H1 (cell line): ENCODE measurements around the gene WDR33.

Experiments
- CBX5 ChIP-seq: fragments of 300-800, 300-1000 bp; sonication (generic); IDR thresholded peaks from 2 replicates; pipeline ENCODE4 v1.7.1; 2016; ENCODE audit warnings: antibody characterized with exemption, low read length, low read depth
- CEBPB ChIP-seq: IDR thresholded peaks from 2 replicates; pipeline ENCODE4 v1.6.1; 2012; ENCODE audit warnings: low read depth, low read length
- CHD1 ChIP-seq: IDR thresholded peaks from 2 replicates; pipeline ENCODE4 v1.6.1; 2012; ENCODE audit warnings: low read depth, low read length, improper control_type of control experiment
- CTBP2 ChIP-seq: IDR thresholded peaks from 2 replicates; pipeline ENCODE4 v1.7.0; 2011; ENCODE audit warnings: borderline replicate concordance, mild to moderate bottlenecking, moderate library complexity, mixed read lengths, low read length; ENCODE audit not compliant: insufficient read depth, insufficient read length
- EGR1 ChIP-seq: IDR thresholded peaks from 2 replicates; pipeline ENCODE4 v1.6.1; 2011; ENCODE audit warnings: low read depth, low read length, borderline replicate concordance
- JUN ChIP-seq: IDR thresholded peaks from 2 replicates; pipeline ENCODE4 v1.6.1; 2011; ENCODE audit warnings: low read depth, mild to moderate bottlenecking, improper control_type of control experiment, low read length
- JUND ChIP-seq: IDR thresholded peaks from 2 replicates; pipeline ENCODE4 v1.6.1; 2011; ENCODE audit warnings: mild to moderate bottlenecking, improper control_type of control experiment, low read length
- POLR2AphosphoS5 ChIP-seq: IDR thresholded peaks from 2 replicates; pipeline ENCODE4 v1.6.1; 2011; ENCODE audit warnings: low read depth, low read length
- RBBP5 ChIP-seq: IDR thresholded peaks from 2 replicates; pipeline ENCODE4 v1.7.1; 2012; ENCODE audit warnings: low read depth, mild to moderate bottlenecking, inconsistent platforms, low read length, moderate library complexity, borderline replicate concordance
- TAF1 ChIP-seq: IDR thresholded peaks from 2 replicates; pipeline ENCODE4 v1.6.1; 2011; ENCODE audit warnings: mild to moderate bottlenecking, low read depth, low read length
- TBP ChIP-seq: IDR thresholded peaks from 2 replicates; pipeline ENCODE4 v1.6.1; 2011; ENCODE audit warnings: low read depth, low read length, improper control_type of control experiment
- TCF12 ChIP-seq: IDR thresholded peaks from 2 replicates; pipeline ENCODE4 v1.6.1; 2011; ENCODE audit warnings: low read depth, mild to moderate bottlenecking, low read length
- TF ChIP-seq, protein P1 (sequence below), 3 experiments: IDR thresholded peaks; 1 replicate in 2 of 3; 2 replicates in 1 of 3; pipeline versions ENCODE4 v1.5.1 to v1.6.1; 2011; ENCODE audit warnings: low read length in 3 of 3, mild to moderate bottlenecking in 3 of 3, inconsistent platforms in 2 of 3, low read depth in 1 of 3, moderate library complexity in 1 of 3; ENCODE audit not compliant: insufficient read depth in 1 of 3; ENCODE audit errors: control extremely low read depth in 1 of 3
- TF ChIP-seq, protein P2 (sequence below): IDR thresholded peaks from 2 replicates; pipeline ENCODE4 v1.6.1; 2012; ENCODE audit warnings: inconsistent platforms

DNA sequence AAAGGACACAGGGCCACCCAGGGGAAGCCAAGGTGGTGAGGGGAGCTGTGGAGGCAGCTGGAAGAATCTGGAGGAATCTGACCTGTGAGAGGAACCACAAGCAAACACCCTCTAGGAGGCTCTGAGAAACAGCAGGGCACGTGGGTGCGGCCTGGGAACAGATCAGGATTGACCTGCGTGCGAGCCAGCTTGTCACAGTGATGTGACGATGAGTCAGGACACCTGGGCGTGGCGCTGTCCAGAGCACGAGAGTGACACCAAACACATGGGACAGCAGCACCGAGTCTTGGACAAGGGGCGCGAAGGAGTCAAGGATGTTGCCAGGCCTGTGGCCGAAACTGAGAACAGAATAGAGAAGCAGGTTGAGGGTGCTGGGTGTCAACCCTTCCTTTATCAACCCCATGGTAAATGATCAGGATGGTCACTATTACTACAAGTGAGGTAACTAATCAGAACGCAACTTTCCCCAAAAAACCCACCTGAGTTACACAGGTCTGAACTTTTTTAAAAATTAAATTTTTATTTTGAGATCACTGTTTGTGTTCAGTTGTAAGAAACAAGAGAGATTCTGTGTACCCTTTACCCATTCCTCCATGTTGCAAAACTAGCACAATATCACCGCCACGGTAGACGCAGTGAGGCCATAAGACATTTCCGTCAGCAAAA lies 110.3 kb downstream of the WDR33 start:
- TF ChIP-seq, protein P1, sequence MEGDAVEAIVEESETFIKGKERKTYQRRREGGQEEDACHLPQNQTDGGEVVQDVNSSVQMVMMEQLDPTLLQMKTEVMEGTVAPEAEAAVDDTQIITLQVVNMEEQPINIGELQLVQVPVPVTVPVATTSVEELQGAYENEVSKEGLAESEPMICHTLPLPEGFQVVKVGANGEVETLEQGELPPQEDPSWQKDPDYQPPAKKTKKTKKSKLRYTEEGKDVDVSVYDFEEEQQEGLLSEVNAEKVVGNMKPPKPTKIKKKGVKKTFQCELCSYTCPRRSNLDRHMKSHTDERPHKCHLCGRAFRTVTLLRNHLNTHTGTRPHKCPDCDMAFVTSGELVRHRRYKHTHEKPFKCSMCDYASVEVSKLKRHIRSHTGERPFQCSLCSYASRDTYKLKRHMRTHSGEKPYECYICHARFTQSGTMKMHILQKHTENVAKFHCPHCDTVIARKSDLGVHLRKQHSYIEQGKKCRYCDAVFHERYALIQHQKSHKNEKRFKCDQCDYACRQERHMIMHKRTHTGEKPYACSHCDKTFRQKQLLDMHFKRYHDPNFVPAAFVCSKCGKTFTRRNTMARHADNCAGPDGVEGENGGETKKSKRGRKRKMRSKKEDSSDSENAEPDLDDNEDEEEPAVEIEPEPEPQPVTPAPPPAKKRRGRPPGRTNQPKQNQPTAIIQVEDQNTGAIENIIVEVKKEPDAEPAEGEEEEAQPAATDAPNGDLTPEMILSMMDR (IDR thresholded peaks at IDR 0.05; ENCODE audit: control extremely low read depth in 1 of 3, insufficient read depth in 1 of 3, low read depth in 1 of 3, low read length in 3 of 3) = peak in 1 of 3 experiments; percentile 19; a peak in 1 of 4 replicates
- TF ChIP-seq RBBP5 (no peak), POLR2AphosphoS5 (peak; percentile 37; the same call in 1 of the 2 replicates), CBX5 (no peak), CEBPB (no peak), CTBP2 (no peak), TAF1 (peak; percentile 26; the same call in 1 of the 2 replicates), EGR1 (no peak), TCF12 (no peak), JUND (no peak; the same call in 1 of the 2 replicates), TBP (no peak), CHD1 (no peak), JUN (no peak)
- TF ChIP-seq, protein P2, sequence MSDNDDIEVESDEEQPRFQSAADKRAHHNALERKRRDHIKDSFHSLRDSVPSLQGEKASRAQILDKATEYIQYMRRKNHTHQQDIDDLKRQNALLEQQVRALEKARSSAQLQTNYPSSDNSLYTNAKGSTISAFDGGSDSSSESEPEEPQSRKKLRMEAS = peak; percentile 90
